GM21619 (cell line): ENCODE data around the gene NRDC.

Experiments used
- ATAC-seq: cut with Tn5 transposase; IDR thresholded peaks from one replicate; pipeline ENCODE4 v1.9.1; 2021; ENCODE audit not compliant: unreplicated experiment

The NRDC gene

GRCh38 chr1:51878616-51879336 is at the start of gene NRDC:
NRDC (minus strand) TSS chr1:51878727; CDS start chr1:51878615, 112 bp downstream.
- peak; percentile 93 for ATAC-seq

GRCh38 chr1:51927029-51927428 is 48.5 kb upstream of the NRDC start:
- no peak for ATAC-seq

- ATAC-seq, result no peak
Observed at GRCh38 chr1:51926171-51926812, 47.8 kb upstream of the NRDC start.

- ATAC-seq, result no peak
Observed at GRCh38 chr1:51924455-51924854, 45.9 kb upstream of the NRDC start.

- no peak for ATAC-seq
Observed at GRCh38 chr1:51922040-51922439, 43.5 kb upstream of the NRDC start.

GRCh38 chr1:51920130-51920529 is 41.6 kb upstream of the NRDC start:
- no peak for ATAC-seq

GRCh38 chr1:51919684-51920083 is 41.2 kb upstream of the NRDC start:
- ATAC-seq, result no peak

- ATAC-seq, result no peak
Observed at GRCh38 chr1:51916587-51917405, 38.3 kb upstream of the NRDC start.

- ATAC-seq, result no peak
Observed at GRCh38 chr1:51915951-51916350, 37.4 kb upstream of the NRDC start.

GRCh38 chr1:51912881-51913280 is 34.4 kb upstream of the NRDC start:
- ATAC-seq, result no peak

- no peak for ATAC-seq
Observed at GRCh38 chr1:51910221-51911000, 31.9 kb upstream of the NRDC start.

GRCh38 chr1:51908499-51908898 is 30.0 kb upstream of the NRDC start:
- ATAC-seq, result no peak

- no peak for ATAC-seq
Observed at GRCh38 chr1:51907079-51907702, 28.7 kb upstream of the NRDC start.

GRCh38 chr1:51906306-51907078 is 28.0 kb upstream of the NRDC start:
- no peak for ATAC-seq

GRCh38 chr1:51902456-51902855 is 23.9 kb upstream of the NRDC start:
- ATAC-seq, result no peak

- no peak for ATAC-seq
Observed at GRCh38 chr1:51901151-51901550, 22.6 kb upstream of the NRDC start.

GRCh38 chr1:51899022-51899421 is 20.5 kb upstream of the NRDC start:
- no peak for ATAC-seq

GRCh38 chr1:51898090-51898734 is 19.7 kb upstream of the NRDC start:
- ATAC-seq, result no peak

- ATAC-seq, result no peak
Observed at GRCh38 chr1:51897699-51898031, 19.1 kb upstream of the NRDC start.
